Upper lobe of right lung (tissue), 1 donor: ENCODE results near the gene GLP2R. TPM values are rescaled to one million over a fixed set of nuclear protein-coding genes. Genes with fewer than 3 reads are reported as not detected.

Source experiments
- ATAC-seq: fragments of 200-7000 bp; cut with Tn5 transposase; one replicate; pipeline ENCODE4 v1.9.1; 2020; ENCODE audit warnings: mild to moderate bottlenecking, moderate library complexity
- DNase-seq: peaks from one replicate; pipeline ENCODE4 v3.0.0-alpha.2; 2020
- H3K27ac ChIP-seq: fragments of 200-600 bp; one replicate; pipeline ENCODE4 v1.8.0; 2022
- H3K27me3 ChIP-seq: fragments of 200-600 bp; one replicate; pipeline ENCODE4 v1.8.0; 2022; ENCODE audit warnings: mild to moderate bottlenecking
- H3K36me3 ChIP-seq: fragments of 200-600 bp; one replicate; pipeline ENCODE4 v1.8.0; 2022
- H3K4me1 ChIP-seq: fragments of 200-600 bp; one replicate; pipeline ENCODE4 v1.8.0; 2022
- H3K4me3 ChIP-seq: fragments of 200-600 bp; one replicate; pipeline ENCODE4 v1.8.0; 2022; ENCODE audit warnings: mild to moderate bottlenecking
- H3K9me3 ChIP-seq: fragments of 200-600 bp; one replicate; pipeline ENCODE4 v1.8.0; 2022
- intact Hi-C: fragments of 100-400 bp; cut with DNase I; formaldehyde crosslinking; loops from one replicate; pipeline ENCODE4 v1.11.0; 2022
- total RNA-seq: library from RNA; stranded (reverse); fragmentation: NEBNext Ultra II Directional; extraction: Animal tissue kit (Norgen Biotek cat#: 25700); gene quantifications from one replicate; pipeline ENCODE4 v1.2.1, GENCODE V29; 2021
- TF ChIP-seq, protein P1 (sequence below): fragments of 200-600 bp; IDR thresholded peaks from one replicate; pipeline ENCODE4 v1.8.0; 2022; ENCODE audit warnings: antibody characterized with exemption
- donor health status: DM: no; HTN: yes; CAD: no; lungs with severe emphysema.

Gene GLP2R
- total RNA-seq, 1 donor from 2014 or later: 1.8 TPM

GRCh38 chr17:9824094-9824493 is 1.6 kb upstream of the GLP2R start:
- no peak for ATAC-seq
- intact Hi-C loops: no loop called here
- Histone ChIP-seq H3K27me3 (peaks cover 15% of the 10 kb centered on the region), H3K36me3 (no peaks in the 10 kb centered on the region), H3K27ac (no peak overlapping the region), H3K4me3 (no peak overlapping the region), H3K9me3 (no peaks in the 10 kb centered on the region), H3K4me1 (no peaks in the 10 kb centered on the region)
- DNase-seq: no peak
- TF ChIP-seq, protein P1, sequence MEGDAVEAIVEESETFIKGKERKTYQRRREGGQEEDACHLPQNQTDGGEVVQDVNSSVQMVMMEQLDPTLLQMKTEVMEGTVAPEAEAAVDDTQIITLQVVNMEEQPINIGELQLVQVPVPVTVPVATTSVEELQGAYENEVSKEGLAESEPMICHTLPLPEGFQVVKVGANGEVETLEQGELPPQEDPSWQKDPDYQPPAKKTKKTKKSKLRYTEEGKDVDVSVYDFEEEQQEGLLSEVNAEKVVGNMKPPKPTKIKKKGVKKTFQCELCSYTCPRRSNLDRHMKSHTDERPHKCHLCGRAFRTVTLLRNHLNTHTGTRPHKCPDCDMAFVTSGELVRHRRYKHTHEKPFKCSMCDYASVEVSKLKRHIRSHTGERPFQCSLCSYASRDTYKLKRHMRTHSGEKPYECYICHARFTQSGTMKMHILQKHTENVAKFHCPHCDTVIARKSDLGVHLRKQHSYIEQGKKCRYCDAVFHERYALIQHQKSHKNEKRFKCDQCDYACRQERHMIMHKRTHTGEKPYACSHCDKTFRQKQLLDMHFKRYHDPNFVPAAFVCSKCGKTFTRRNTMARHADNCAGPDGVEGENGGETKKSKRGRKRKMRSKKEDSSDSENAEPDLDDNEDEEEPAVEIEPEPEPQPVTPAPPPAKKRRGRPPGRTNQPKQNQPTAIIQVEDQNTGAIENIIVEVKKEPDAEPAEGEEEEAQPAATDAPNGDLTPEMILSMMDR: no peak

DNA sequence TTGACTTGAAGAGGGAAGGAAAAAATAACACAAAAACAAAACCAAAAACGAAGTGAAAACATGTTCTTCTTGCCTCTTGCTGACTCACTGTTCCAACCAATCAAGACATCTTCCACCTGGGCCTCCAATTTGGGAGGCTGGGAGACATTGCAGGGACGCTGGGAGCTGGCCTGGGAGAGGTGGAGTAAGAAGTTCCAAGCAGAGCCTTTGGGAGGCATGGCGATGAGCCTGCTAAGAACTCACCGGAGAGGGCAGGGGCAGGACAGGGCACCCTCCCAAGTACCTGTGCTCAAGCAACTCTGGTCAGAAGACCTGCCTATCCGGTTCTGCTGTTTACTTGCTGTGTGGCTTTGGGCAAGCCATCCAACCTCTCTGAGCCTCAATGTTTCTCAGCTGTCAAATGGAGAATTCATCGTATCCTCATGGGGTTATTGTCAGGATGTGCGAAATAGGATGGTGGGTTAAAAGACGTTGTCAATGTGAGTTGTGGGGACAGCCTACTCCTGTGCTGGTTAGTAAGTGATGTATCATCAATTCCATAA is 856 bp upstream of the GLP2R start:
- TF ChIP-seq, protein P1: no peak
- DNase-seq: no peak
- no peak overlapping the region for H3K27ac ChIP-seq
- intact Hi-C loops: no loop called here
- no peak overlapping the region for H3K4me3 ChIP-seq
- ATAC-seq: no peak
- H3K4me1 ChIP-seq: no peaks in the 10 kb centered on the region
- H3K36me3 ChIP-seq: no peaks in the 10 kb centered on the region
- peaks cover 15% of the 10 kb centered on the region for H3K27me3 ChIP-seq
- no peaks in the 10 kb centered on the region for H3K9me3 ChIP-seq

GRCh38 chr17:9828296-9829295 is 2.9 kb downstream of the GLP2R start:
- Histone ChIP-seq H3K9me3 (no peaks in the 10 kb centered on the region), H3K27me3 (peaks cover 15% of the 10 kb centered on the region), H3K36me3 (no peaks in the 10 kb centered on the region), H3K27ac (no peak overlapping the region), H3K4me3 (no peak overlapping the region), H3K4me1 (no peaks in the 10 kb centered on the region)
- DNase-seq: no peak
- TF ChIP-seq, protein P1: no peak
- no peak for ATAC-seq
- intact Hi-C loops: no loop called here

GRCh38 chr17:9829343-9829742 is 3.6 kb downstream of the GLP2R start:
- DNase-seq: no peak
- Histone ChIP-seq H3K27me3 (peaks cover 7% of the 10 kb centered on the region), H3K9me3 (no peaks in the 10 kb centered on the region), H3K27ac (no peak overlapping the region), H3K4me3 (no peak overlapping the region), H3K4me1 (no peaks in the 10 kb centered on the region), H3K36me3 (no peaks in the 10 kb centered on the region)
- intact Hi-C loops: no loop called here
- TF ChIP-seq, protein P1: no peak
- ATAC-seq: no peak

DNA sequence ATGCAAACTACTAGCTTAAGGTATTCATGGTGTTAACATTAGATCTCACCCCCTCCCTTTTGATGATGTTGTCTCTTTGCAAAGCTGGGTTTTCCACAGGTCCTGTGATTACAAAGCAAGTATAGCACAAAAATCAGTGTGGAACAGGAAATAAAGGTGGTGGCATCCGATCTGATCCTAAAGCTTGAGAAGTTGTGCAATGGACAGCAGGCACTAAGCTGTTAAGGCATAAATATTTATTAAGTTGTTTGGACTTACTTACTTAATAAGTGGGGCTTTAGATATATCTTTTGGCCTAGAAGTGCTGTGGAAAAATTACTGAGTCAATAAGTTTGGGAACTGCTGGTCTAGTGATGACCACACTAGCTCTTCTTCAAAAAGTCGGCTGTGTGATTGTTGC is 5.0 kb downstream of the GLP2R start:
- Histone ChIP-seq H3K27me3 (peaks cover 6% of the 10 kb centered on the region), H3K27ac (no peak overlapping the region), H3K9me3 (no peaks in the 10 kb centered on the region), H3K36me3 (no peaks in the 10 kb centered on the region), H3K4me1 (no peaks in the 10 kb centered on the region), H3K4me3 (no peak overlapping the region)
- DNase-seq (no peak), ATAC-seq (no peak)
- TF ChIP-seq, protein P1: no peak
- intact Hi-C loops: no loop called here
